HEK293 (cell line): ENCODE measurements around the gene RPL19.

Source experiments
- CTCF ChIA-PET: fragments of 350-600 bp; formaldehyde crosslinking; extraction: SDS; loops from one replicate; lab custom pipeline; 2021; ENCODE audit warnings: antibody characterized with exemption; lab: Yijun Ruan, JAX
- POLR2A ChIA-PET: fragments of 300-600 bp; formaldehyde crosslinking; extraction: SDS; loops from one replicate; lab custom pipeline; 2020; ENCODE audit warnings: antibody characterized with exemption, inconsistent platforms; lab: Yijun Ruan, JAX
- H3K27ac ChIP-seq: fragments of 200-500 bp; sonication (Bioruptor generic); 2 replicates; pipeline ENCODE4 v1.5.1; 2014; ENCODE audit warnings: low read depth, low read length, control low read depth, inconsistent platforms; ENCODE audit errors: extremely low read depth
- H3K36me3 ChIP-seq, 2 experiments: fragments of 200-500 bp in 1 of 2; sonication (Bioruptor generic) in 1 of 2; 1 replicate in 1 of 2; 2 replicates in 1 of 2; pipeline ENCODE4 v1.5.1; 2014 to 2017; ENCODE audit warnings: inconsistent platforms in 2 of 2, low read length in 2 of 2; ENCODE audit not compliant: control insufficient read depth in 2 of 2, insufficient read depth in 1 of 2
- H3K4me1 ChIP-seq: fragments of 200-500 bp; sonication (Bioruptor generic); 2 replicates; pipeline ENCODE4 v1.5.1; 2014; ENCODE audit warnings: mild to moderate bottlenecking, low read length, inconsistent platforms; ENCODE audit not compliant: control insufficient read depth, insufficient read depth
- H3K4me3 ChIP-seq: 2 replicates; pipeline ENCODE4 v1.5.1; 2011; ENCODE audit warnings: low read depth, mild to moderate bottlenecking, control low read depth, low read length, moderate library complexity
- H3K9me3 ChIP-seq: fragments of 200-500 bp; sonication (Bioruptor generic); 2 replicates; pipeline ENCODE4 v1.5.1; 2014; ENCODE audit warnings: low read depth, low read length, inconsistent platforms; ENCODE audit not compliant: control insufficient read depth, insufficient read depth
- BCL11B ChIP-seq: fragments of 450-650 bp; formaldehyde crosslinking; IDR thresholded peaks from 2 replicates; pipeline ENCODE4 v1.5.1; 2016; ENCODE audit warnings: low read depth, missing biosample characterization, missing genetic modification characterization
- BCL6B ChIP-seq: fragments of 450-650 bp; formaldehyde crosslinking; IDR thresholded peaks from 2 replicates; pipeline ENCODE4 v1.5.1; 2017; ENCODE audit warnings: missing biosample characterization, missing genetic modification characterization
- ELK4 ChIP-seq: IDR thresholded peaks from 2 replicates; pipeline ENCODE4 v1.6.1; 2011; ENCODE audit warnings: mild to moderate bottlenecking, low read depth, low read length, borderline replicate concordance
- HIC1 ChIP-seq: fragments of 450-650 bp; formaldehyde crosslinking; IDR thresholded peaks from 2 replicates; pipeline ENCODE4 v1.5.1; 2016; ENCODE audit warnings: missing biosample characterization, missing genetic modification characterization
- HOXC10 ChIP-seq: sonication (generic); formaldehyde crosslinking; IDR thresholded peaks from 2 replicates; pipeline ENCODE4 v1.8.1; 2023; ENCODE audit warnings: mild to moderate bottlenecking, missing genetic modification reagents
- SP7 ChIP-seq: fragments of 450-650 bp; formaldehyde crosslinking; IDR thresholded peaks from 2 replicates; pipeline ENCODE4 v1.5.1; 2016; ENCODE audit warnings: missing biosample characterization, missing genetic modification characterization
- ZEB2 ChIP-seq: fragments of 450-650 bp; formaldehyde crosslinking; IDR thresholded peaks from 2 replicates; pipeline ENCODE4 v1.5.1; 2016; ENCODE audit warnings: missing biosample characterization, missing genetic modification characterization
- ZFP41 ChIP-seq: fragments of 450-650 bp; formaldehyde crosslinking; IDR thresholded peaks from 2 replicates; pipeline ENCODE4 v1.5.1; 2016; ENCODE audit warnings: missing biosample characterization, missing genetic modification characterization, borderline replicate concordance
- ZNF169 ChIP-seq: fragments of 450-650 bp; formaldehyde crosslinking; IDR thresholded peaks from 2 replicates; pipeline ENCODE4 v1.5.1; 2016; ENCODE audit warnings: missing biosample characterization, missing genetic modification characterization
- ZNF174 ChIP-seq: fragments of 450-650 bp; formaldehyde crosslinking; IDR thresholded peaks from 2 replicates; pipeline ENCODE4 v1.5.0; 2017; ENCODE audit warnings: missing biosample characterization, mild to moderate bottlenecking, missing genetic modification characterization
- ZNF266 ChIP-seq: fragments of 450-650 bp; formaldehyde crosslinking; IDR thresholded peaks from 2 replicates; pipeline ENCODE4 v1.5.1; 2016; ENCODE audit warnings: missing biosample characterization, missing genetic modification characterization, low read depth
- ZNF280C ChIP-seq: fragments of 450-650 bp; formaldehyde crosslinking; IDR thresholded peaks from 2 replicates; pipeline ENCODE4 v1.5.1; 2016; ENCODE audit warnings: missing biosample characterization, missing genetic modification characterization
- ZNF423 ChIP-seq: fragments of 450-650 bp; formaldehyde crosslinking; IDR thresholded peaks from 2 replicates; pipeline ENCODE4 v1.5.1; 2016; ENCODE audit warnings: missing biosample characterization, missing genetic modification characterization
- ZNF473 ChIP-seq: fragments of 450-650 bp; formaldehyde crosslinking; IDR thresholded peaks from 2 replicates; pipeline ENCODE4 v1.5.1; 2017; ENCODE audit warnings: missing biosample characterization, missing genetic modification characterization
- ZNF530 ChIP-seq: fragments of 450-650 bp; formaldehyde crosslinking; IDR thresholded peaks from 2 replicates; pipeline ENCODE4 v1.5.1; 2016; ENCODE audit warnings: low read depth, missing biosample characterization, missing genetic modification characterization
- ZNF560 ChIP-seq: fragments of 450-650 bp; formaldehyde crosslinking; IDR thresholded peaks from 2 replicates; pipeline ENCODE4 v1.5.1; 2017; ENCODE audit warnings: missing biosample characterization, missing genetic modification characterization, borderline replicate concordance
- ZNF561 ChIP-seq: fragments of 450-650 bp; IDR thresholded peaks from 2 replicates; pipeline ENCODE4 v1.5.1; 2018; ENCODE audit warnings: missing biosample characterization, missing genetic modification characterization, borderline replicate concordance
- ZNF596 ChIP-seq: fragments of 450-650 bp; IDR thresholded peaks from 2 replicates; pipeline ENCODE4 v1.5.0; 2018; ENCODE audit warnings: missing biosample characterization, mild to moderate bottlenecking, missing genetic modification characterization, moderate library complexity
- ZNF600 ChIP-seq: fragments of 450-650 bp; formaldehyde crosslinking; IDR thresholded peaks from 2 replicates; pipeline ENCODE4 v1.5.1; 2016; ENCODE audit warnings: missing biosample characterization, missing genetic modification characterization
- ZNF624 ChIP-seq: fragments of 450-650 bp; formaldehyde crosslinking; IDR thresholded peaks from 2 replicates; pipeline ENCODE4 v1.5.1; 2017; ENCODE audit warnings: missing biosample characterization, missing genetic modification characterization
- ZNF626 ChIP-seq: fragments of 450-650 bp; sonication (Bioruptor Pico); formaldehyde crosslinking; IDR thresholded peaks from 2 replicates; pipeline ENCODE4 v1.5.1; 2018; ENCODE audit warnings: missing biosample characterization, missing genetic modification characterization, inconsistent platforms
- ZSCAN30 ChIP-seq: fragments of 450-650 bp; IDR thresholded peaks from 2 replicates; pipeline ENCODE4 v1.5.1; 2018; ENCODE audit warnings: missing biosample characterization, mild to moderate bottlenecking, missing genetic modification characterization, moderate library complexity
- TF ChIP-seq, protein P1 (sequence below): fragments of 450-650 bp; formaldehyde crosslinking; IDR thresholded peaks from 2 replicates; pipeline ENCODE4 v1.5.0; 2017; ENCODE audit warnings: missing biosample characterization, missing genetic modification characterization, borderline replicate concordance
- TF ChIP-seq, protein P2 (sequence below): fragments of 450-650 bp; formaldehyde crosslinking; IDR thresholded peaks from 2 replicates; pipeline ENCODE4 v1.5.1; 2016; ENCODE audit warnings: missing biosample characterization, missing genetic modification characterization

RPL19 gene

DNA sequence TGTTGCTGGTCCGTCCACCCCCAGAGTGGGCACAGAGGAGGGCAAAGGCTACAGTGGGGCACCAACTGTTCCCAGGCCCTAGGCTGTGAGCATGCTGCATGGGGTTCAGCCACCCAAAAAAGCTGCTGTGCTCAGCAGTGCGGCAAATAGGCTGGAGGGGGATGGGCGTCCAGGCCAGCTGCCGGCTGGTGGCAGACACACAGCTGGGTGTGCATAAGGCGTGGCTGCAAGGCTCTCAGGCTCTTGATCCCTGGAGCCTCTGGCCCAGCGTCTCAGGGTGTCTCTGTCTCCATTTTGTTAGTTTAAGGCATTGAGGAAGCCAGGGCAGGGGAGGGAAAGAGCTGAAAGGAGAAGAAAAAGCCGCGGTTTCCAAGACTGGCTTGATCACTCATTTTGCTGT, 8.8 kb downstream of the RPL19 start (continued):
- TF ChIP-seq ZNF423 (tag by site-specific recombination): peak; percentile 46; the same call in 1 of the 2 replicates
- TF ChIP-seq, all 188 proteins: peak for 9

- peak overlapping the region; percentile 13 for H3K4me3 ChIP-seq
- ChIA-PET POLR2A (interaction anchor here (1.8 to 5.4 kb wide), 3 partner anchors 10 to 36 kb away, joined by 5 to 72 read pairs (median 22); partner anchors contain the start of gene RPL19), CTCF (interaction anchor here (0.7 to 18.9 kb wide), 9 partner anchors 10 to 425 kb away, joined by 3 to 733 read pairs (median 4); partner anchors contain the start of gene RPL19)
- peaks cover 16% of the 10 kb centered on the region for H3K4me1 ChIP-seq
- H3K27ac ChIP-seq: peak overlapping the region; percentile 28; the same call in 1 of the 2 replicates
- H3K9me3 ChIP-seq: no peaks in the 10 kb centered on the region
- peaks cover 5 to 8% of the 10 kb centered on the region in 2 experiments; a peak in 2 of 3 replicates for H3K36me3 ChIP-seq
- peak; percentile 62; the same call in 1 of the 2 replicates for TF ChIP-seq ZEB2 (tag by site-specific recombination)
- TF ChIP-seq ZNF626 (tag by site-specific recombination): no peak
- TF ChIP-seq ZNF600 (tag by site-specific recombination): no peak
- TF ChIP-seq BCL11B (tag by site-specific recombination): peak; percentile 79; the same call in 1 of the 2 replicates
- no peak for TF ChIP-seq ZNF174 (tag by site-specific recombination)
- TF ChIP-seq ELK4: no peak
- no peak for TF ChIP-seq BCL6B (tag by site-specific recombination)
- no peak for TF ChIP-seq ZNF624 (tag by site-specific recombination)
- TF ChIP-seq ZSCAN30 (tag by site-specific recombination): no peak
- no peak for TF ChIP-seq ZNF169
- TF ChIP-seq HOXC10 (CRISPR knock-in tag): no peak
- TF ChIP-seq ZFP41 (tag by site-specific recombination): no peak
- no peak for TF ChIP-seq ZNF473 (tag by site-specific recombination)
- no peak for TF ChIP-seq ZNF530 (tag by site-specific recombination)
- TF ChIP-seq, protein P1, sequence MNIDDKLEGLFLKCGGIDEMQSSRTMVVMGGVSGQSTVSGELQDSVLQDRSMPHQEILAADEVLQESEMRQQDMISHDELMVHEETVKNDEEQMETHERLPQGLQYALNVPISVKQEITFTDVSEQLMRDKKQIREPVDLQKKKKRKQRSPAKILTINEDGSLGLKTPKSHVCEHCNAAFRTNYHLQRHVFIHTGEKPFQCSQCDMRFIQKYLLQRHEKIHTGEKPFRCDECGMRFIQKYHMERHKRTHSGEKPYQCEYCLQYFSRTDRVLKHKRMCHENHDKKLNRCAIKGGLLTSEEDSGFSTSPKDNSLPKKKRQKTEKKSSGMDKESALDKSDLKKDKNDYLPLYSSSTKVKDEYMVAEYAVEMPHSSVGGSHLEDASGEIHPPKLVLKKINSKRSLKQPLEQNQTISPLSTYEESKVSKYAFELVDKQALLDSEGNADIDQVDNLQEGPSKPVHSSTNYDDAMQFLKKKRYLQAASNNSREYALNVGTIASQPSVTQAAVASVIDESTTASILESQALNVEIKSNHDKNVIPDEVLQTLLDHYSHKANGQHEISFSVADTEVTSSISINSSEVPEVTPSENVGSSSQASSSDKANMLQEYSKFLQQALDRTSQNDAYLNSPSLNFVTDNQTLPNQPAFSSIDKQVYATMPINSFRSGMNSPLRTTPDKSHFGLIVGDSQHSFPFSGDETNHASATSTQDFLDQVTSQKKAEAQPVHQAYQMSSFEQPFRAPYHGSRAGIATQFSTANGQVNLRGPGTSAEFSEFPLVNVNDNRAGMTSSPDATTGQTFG (tag by site-specific recombination): no peak
- no peak for TF ChIP-seq ZNF596 (tag by site-specific recombination)
- TF ChIP-seq, protein P2, sequence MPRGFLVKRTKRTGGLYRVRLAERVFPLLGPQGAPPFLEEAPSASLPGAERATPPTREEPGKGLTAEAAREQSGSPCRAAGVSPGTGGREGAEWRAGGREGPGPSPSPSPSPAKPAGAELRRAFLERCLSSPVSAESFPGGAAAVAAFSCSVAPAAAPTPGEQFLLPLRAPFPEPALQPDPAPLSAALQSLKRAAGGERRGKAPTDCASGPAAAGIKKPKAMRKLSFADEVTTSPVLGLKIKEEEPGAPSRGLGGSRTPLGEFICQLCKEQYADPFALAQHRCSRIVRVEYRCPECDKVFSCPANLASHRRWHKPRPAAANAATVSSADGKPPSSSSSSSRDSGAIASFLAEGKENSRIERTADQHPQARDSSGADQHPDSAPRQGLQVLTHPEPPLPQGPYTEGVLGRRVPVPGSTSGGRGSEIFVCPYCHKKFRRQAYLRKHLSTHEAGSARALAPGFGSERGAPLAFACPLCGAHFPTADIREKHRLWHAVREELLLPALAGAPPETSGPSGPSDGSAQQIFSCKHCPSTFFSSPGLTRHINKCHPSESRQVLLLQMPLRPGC (tag by site-specific recombination): no peak
- TF ChIP-seq ZNF280C: no peak
- TF ChIP-seq SP7 (tag by site-specific recombination): peak; percentile 57
- no peak for TF ChIP-seq ZNF266 (tag by site-specific recombination)
- TF ChIP-seq HIC1: peak; percentile 68
- no peak; the same call in none of the 2 replicates for TF ChIP-seq ZNF561
- TF ChIP-seq ZNF560 (tag by site-specific recombination): no peak
Measured at GRCh38 chr17:39209317-39210092, 9.4 kb downstream of the RPL19 start.
